ENCODE results near the gene C4orf50.

C4orf50 gene

GRCh38 chr4:6013564-6013963, 4.7 kb downstream of the C4orf50 start:
- CTCF ChIA-PET, result interaction anchor here (0.7 kb wide), 1 partner anchor 160 kb away, joined by 3 read pairs; no protein-coding TSS in a partner anchor
- no peak for TF ChIP-seq CTCF (conservative IDR thresholded peaks at IDR 0.05; ENCODE audit: low read depth)

GRCh38 chr4:6012200-6012599, 6.0 kb downstream of the C4orf50 start:
- TF ChIP-seq CTCF (conservative IDR thresholded peaks at IDR 0.05; ENCODE audit: low read depth), result no peak
- no peak overlapping the region for H3K27ac ChIP-seq
- ChIA-PET POLR2A (ENCODE audit: low non-redundant PET) (no interaction called here), CTCF (interaction anchor here (0.6 kb wide), 1 partner anchor 448 kb away, joined by 5 read pairs; no protein-coding TSS in a partner anchor)
- no peak for DNase-seq (ENCODE audit: low spot score)

More at GRCh38 chr4:6013564-6013963, 4.7 kb downstream of the C4orf50 start:
- POLR2A ChIA-PET (ENCODE audit: low non-redundant PET), result no interaction called here
- H3K27ac ChIP-seq, result no peak overlapping the region
- no peak for DNase-seq (ENCODE audit: low spot score)

- H3K27ac ChIP-seq, result no peak overlapping the region
- CTCF ChIA-PET, result interaction anchor here (0.6 kb wide), 1 partner anchor 447 kb away, joined by 5 read pairs; no protein-coding TSS in a partner anchor
- no peak for TF ChIP-seq CTCF (conservative IDR thresholded peaks at IDR 0.05; ENCODE audit: low read depth)
- POLR2A ChIA-PET (ENCODE audit: low non-redundant PET), result no interaction called here
- DNase-seq (ENCODE audit: low spot score), result no peak
These were observed 6.5 kb downstream of the C4orf50 start for GRCh38 chr4:6011686-6012085.

GRCh38 chr4:6011271-6011671, 7.0 kb downstream of the C4orf50 start:
- ChIA-PET POLR2A (ENCODE audit: low non-redundant PET) (no interaction called here), CTCF (no interaction called here)
- no peak for DNase-seq (ENCODE audit: low spot score)
- TF ChIP-seq CTCF (conservative IDR thresholded peaks at IDR 0.05; ENCODE audit: low read depth), result no peak
- H3K27ac ChIP-seq, result no peak overlapping the region

- POLR2A ChIA-PET (ENCODE audit: low non-redundant PET), result no interaction called here
- CTCF ChIA-PET, result no interaction called here
- H3K27ac ChIP-seq, result no peak overlapping the region
- no peak for DNase-seq (ENCODE audit: low spot score)
- TF ChIP-seq CTCF (conservative IDR thresholded peaks at IDR 0.05; ENCODE audit: low read depth), result no peak
These were observed 7.4 kb downstream of the C4orf50 start for GRCh38 chr4:6010789-6011188.

DNA sequence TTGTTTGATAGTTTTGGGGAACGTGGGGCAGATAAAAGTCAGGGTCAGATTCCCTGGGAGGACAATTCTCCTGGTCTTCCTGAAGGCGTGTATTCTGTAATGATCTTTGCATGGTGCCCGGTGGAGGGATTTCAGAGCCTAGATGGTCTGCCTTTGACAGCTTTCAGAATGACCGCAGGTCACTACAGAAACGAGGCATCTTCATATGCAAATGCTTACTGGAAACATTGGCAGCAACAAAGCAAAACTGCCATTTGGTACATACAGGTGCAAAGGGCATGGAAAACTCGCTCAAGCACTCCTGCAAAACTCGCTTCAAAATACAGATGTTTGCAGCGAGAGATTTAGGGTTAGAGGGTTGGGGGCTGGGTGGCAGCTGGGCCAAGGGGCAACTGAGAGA, 8.8 kb downstream of the C4orf50 start:
- CTCF ChIA-PET, result no interaction called here
- POLR2A ChIA-PET (ENCODE audit: low non-redundant PET), result no interaction called here
- DNase-seq (ENCODE audit: low spot score), result no peak
- no peak for TF ChIP-seq CTCF (conservative IDR thresholded peaks at IDR 0.05; ENCODE audit: low read depth)
- H3K27ac ChIP-seq, result no peak overlapping the region
